PC-3 (cell line): ENCODE measurements around the gene FAM107B.

Source experiments
- EZH2 ChIP-seq: fragments of 300-600 bp; sonication (generic); IDR thresholded peaks from one replicate; pipeline ENCODE4 v1.6.1; 2017; ENCODE audit warnings: antibody characterized with exemption, mild to moderate bottlenecking, low read length; ENCODE audit not compliant: unreplicated experiment
- TF ChIP-seq, protein P1 (sequence below): fragments of 300-600 bp; sonication (generic); conservative IDR thresholded peaks from 2 replicates; pipeline ENCODE4 v1.5.1; 2017; ENCODE audit warnings: antibody characterized with exemption, low read depth, mild to moderate bottlenecking, low read length

DNA sequence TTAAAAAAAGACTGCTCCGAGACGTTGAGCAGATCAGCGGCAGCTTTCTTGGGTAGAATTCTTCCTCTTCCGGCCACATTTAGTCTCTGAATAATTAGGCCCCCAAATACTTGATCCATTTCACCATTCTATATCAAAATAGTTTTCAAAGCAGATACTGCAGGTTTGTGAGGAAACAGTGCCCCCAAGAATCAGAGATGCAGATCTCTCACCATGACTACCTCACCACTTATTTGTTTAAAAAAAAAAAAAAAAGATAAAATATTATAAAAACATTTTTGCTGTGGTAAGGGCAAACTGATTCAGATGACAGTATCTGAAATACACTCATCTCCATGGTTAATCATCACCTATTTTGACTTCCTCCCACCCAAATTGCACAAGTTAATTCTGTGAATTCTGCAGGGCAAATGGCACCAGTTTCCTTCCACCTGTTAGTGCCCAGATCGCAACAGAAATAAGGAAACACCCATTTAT lies 210.4 kb downstream of the FAM107B start:
- TF ChIP-seq, protein P1, sequence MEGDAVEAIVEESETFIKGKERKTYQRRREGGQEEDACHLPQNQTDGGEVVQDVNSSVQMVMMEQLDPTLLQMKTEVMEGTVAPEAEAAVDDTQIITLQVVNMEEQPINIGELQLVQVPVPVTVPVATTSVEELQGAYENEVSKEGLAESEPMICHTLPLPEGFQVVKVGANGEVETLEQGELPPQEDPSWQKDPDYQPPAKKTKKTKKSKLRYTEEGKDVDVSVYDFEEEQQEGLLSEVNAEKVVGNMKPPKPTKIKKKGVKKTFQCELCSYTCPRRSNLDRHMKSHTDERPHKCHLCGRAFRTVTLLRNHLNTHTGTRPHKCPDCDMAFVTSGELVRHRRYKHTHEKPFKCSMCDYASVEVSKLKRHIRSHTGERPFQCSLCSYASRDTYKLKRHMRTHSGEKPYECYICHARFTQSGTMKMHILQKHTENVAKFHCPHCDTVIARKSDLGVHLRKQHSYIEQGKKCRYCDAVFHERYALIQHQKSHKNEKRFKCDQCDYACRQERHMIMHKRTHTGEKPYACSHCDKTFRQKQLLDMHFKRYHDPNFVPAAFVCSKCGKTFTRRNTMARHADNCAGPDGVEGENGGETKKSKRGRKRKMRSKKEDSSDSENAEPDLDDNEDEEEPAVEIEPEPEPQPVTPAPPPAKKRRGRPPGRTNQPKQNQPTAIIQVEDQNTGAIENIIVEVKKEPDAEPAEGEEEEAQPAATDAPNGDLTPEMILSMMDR = no peak
- no peak for TF ChIP-seq EZH2
